HK-2 (cell line): ENCODE results near the gene LAMB4.

Source experiments
- DNase-seq: peaks from one replicate; pipeline ENCODE4 v3.0.0-alpha.2; 2018; ENCODE audit not compliant: unreplicated experiment

The LAMB4 gene

DNA sequence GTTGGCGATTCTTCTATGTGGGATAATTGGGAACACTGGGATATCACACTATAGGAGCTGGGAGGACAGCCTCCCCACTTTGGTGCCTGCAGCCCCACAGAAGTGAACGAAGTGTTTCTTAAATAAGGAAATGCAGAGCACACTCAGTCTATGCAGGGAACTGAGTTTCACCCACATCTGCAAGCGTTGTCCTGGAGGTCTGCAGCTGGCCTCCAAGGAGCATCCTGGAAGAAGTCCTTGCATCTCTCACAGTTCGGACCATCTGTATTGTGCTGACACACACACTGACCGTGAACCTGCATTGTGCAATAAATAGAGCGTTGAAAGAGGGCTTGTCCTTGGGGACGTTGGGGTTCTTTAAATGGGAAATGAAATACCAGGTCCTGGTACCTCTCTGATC is 25.8 kb downstream of the LAMB4 start:
- no peak for DNase-seq

DNA sequence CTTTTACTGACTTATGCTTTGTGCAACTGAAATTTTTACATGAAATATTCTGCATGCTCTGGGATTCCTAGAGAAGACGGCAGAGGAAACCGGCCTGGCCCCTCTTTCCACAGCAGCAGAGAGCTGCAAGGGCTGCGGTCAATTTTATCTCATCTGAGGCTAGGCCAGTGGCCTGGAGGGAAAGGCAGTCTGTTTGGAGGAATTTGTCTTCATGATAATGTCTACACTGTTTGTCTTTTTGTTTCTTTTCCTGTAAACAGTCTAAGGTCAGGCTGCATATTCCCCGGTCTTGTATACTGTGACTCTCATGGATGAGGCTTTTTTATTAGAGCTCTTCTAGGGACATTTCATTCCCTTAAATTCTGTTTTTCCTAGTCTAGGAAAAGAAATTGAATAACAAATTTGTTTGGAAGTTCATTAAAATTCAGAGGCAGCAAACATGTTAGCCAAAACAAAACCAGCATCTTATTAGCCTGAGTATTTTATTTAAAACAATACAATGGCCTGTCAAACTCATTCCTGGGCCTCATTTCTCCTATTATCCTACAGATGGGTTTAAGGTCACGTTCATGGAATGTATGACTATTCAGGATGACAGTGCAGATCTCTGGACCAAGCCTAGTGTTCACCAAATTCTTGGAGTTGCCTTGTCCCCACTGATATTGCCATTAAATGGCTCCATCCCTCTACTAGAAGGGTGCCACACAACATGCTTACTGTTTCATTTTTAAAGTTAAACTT is 26.4 kb downstream of the LAMB4 start:
- DNase-seq = no peak

DNA sequence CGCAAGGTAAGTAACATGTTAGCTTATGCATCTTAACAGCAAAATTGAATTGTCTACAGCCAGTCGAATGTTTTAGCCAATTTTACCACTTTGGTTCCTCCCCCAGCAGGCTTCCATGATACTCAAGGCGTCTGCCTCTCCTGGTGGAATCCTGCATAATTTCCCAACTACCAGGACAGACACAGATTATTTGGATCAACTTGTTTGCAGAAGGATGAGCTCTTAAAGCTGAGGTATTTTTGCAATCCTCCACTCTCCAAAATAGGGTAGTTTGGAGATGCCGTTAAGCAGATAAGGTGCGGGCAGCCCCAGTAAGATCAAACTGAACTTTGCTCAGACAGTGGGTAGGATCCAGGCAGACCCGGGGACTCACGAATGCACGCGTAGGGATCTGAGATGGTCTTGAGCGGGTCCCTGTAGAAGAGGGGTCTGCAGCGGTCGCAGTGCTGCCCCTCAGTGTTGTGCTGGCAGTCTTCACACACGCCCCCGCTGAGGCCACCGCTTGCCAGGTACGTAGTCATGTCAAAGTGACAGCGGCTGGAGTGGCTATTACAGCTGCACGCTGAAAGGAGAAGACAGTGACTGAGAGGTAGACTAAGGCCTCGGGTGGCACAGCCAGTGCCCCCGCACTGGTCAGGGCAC is 27.4 kb downstream of the LAMB4 start:
- no peak for DNase-seq

DNA sequence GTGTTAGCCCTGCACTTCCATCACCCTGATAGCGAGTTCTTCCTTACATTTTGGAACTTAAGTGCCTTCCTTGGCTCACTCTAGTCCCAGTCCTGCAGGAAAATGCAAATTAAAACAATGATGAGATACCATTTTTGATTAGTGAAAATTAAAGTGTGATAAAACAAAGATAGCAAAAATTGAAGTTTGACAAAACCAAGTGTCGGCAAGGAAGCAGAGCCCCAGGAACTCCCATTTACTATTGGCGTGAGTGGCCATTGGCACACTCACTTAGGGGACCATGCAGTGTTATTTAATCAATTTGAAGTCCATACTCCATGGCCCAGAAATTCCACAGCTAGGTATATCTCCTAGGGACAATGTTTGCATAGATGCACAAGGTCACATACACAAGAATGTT is 28.4 kb downstream of the LAMB4 start:
- DNase-seq = no peak

DNA sequence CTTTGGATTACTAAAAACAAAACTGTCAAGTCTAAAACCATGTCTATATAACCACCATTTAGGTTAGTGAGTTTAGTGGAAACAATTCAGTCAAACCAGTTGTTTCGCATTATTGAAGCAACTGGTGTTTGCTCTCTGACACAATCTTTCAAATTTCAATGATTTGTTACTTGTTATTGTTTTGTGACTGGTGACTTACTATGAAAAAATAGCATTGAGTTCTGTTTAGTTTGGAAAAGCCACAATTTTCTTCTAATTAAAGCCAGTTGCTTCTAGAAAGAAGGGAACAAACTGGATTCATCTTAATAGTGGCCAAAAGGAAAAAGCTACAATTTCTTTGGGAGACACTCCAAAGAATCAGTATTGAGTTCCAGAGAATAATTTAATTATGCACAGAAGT is 30.4 kb downstream of the LAMB4 start:
- no peak for DNase-seq

DNA sequence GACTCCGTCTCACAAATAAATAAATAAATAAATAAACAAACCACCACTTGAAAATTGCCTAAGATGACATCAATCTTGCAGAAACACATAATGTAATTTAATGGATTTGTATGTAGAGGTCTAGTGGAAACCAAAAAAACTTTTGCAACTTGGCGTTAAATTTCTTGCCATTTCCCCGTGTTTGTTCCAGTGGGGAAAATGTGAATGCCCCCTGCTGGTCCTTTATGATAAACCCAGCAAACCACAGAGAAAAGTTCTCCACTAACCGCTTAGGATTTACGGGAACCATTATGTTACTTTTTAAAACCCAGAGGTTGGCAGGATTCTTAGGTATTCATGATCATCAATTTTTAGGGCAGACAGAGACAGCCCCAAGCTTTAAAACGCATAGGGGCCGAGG is 32.5 kb downstream of the LAMB4 start:
- DNase-seq = no peak

DNA sequence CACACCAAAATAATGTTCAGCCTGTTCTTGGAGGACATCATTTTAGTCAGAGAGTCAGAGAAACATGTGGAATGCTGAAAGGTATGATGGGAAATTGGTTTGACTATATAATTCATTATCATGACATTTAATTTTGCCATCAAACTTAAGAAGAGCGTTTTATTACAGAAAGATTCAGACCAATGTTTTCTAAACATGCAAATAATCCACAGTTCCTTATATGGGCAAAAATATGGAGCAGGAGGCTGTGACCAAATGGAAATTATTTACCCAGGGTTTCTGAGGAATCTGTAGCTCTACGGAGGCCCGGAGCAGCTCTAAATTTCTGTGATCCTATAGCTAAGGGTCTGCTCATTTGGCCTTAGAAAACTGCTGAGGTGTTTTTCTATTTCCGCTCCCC is 33.2 kb downstream of the LAMB4 start:
- DNase-seq = no peak

DNA sequence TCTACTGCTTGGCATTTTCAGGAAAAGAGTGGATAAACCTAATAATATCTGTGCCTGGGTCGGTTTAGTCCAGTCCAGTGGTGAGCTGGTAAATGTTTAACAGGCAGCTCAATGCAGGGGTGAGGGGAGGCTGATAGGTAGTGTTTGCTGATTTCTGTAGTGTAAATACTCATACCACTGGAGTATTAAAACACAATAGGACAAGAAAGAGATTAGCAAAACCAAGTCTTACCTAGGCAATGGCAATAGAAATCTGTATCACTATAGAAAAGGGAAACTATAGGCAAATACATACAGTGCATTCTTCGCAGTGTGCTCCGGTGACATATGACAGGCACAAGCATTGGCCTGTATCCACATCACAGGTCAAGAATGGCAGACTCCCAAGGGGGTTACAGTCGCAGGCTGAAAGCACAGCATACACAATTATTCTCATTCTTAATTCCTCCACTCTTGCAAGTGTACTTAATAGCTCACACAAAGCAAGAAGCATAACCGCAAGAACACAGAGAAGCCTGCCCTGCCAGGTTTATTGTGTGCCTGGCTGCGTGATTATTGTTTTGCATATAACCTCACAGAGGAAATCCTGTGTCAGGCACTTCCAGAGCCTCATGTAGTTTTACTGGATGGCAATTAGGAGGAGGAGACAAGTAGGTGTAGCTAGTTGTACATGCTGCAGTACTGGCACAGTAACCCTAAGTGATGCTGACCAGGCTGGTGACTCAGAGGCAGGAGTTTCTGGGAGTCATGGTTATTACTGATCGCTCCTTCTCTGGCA is 35.0 kb downstream of the LAMB4 start:
- peak; percentile 52 for DNase-seq

DNA sequence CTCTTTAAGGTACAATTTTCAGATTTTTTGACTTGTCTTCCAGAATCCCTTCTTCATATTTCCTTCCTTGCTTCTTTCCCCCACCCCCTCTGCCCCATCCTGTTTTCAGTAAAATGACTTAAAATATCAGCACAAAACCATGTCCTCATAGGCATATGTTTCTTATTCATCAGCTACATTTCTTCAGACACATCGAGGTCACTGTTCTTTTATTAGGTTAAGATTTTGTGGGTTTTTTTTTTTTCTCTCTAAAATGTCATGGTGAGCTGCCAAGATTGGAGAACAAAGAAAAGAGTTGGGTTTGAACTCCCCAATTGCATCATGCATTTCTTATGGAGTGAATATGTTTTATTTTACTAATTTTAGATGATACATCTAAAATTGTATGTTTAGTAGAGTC is 35.8 kb downstream of the LAMB4 start:
- DNase-seq = no peak

DNA sequence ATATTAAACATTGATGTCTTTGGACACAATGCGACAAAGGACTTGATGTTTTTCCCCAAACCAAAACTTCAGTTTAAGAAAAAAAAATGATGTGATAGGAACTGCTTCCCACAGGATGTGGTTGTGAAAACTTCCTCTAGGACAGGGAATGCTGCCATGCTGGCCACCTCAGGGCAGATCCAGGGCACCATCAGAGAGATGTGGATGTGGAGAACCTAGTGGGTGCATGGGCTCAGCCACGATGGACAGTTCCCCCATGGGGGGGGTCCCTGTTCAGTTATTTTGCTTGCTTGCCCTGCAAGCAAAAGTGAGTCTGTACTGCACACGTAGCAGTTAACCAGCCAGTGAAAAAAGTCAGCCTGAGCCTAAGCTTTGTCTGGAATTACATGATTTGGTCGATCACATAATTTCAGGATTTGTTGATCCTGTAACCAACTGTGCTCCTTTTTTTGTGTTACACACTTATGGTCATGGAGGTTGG is 36.3 kb downstream of the LAMB4 start:
- DNase-seq = no peak

DNA sequence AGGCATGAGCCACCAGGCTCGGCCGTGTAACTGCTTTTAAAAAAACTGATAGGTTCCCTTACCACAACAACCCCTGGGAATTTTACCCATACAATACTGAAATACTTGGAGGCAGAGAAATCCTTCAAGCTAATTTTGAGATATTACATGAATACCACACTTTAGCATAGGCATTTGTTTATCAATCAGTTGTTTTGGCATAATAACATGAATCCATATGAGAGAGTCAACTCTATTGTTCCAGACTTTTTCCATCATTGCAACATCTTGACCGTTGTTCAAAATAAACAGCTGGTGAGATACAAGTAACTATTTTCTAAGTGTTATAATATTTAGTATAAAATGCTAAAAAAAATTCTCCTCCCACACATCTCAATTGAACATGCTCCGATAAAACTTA is 36.8 kb downstream of the LAMB4 start:
- no peak for DNase-seq

DNA sequence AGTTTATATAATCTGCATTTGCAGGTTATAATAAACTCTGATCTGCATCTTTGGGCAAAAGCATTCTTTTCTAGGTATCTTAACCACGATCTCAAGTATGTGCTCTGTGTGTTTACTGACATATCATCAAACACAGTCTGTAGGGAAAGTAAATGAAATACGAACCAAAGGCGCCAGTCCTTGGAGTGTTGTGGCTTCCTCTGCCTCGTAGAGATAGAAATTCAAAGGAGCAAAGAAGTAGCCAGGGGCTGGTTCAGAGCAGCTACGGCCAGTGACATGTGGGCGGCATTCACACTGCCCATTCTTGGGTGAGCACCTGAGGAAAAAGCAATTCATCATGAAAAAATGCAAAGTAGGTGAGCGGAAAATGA is 38.7 kb downstream of the LAMB4 start:
- no peak for DNase-seq

DNA sequence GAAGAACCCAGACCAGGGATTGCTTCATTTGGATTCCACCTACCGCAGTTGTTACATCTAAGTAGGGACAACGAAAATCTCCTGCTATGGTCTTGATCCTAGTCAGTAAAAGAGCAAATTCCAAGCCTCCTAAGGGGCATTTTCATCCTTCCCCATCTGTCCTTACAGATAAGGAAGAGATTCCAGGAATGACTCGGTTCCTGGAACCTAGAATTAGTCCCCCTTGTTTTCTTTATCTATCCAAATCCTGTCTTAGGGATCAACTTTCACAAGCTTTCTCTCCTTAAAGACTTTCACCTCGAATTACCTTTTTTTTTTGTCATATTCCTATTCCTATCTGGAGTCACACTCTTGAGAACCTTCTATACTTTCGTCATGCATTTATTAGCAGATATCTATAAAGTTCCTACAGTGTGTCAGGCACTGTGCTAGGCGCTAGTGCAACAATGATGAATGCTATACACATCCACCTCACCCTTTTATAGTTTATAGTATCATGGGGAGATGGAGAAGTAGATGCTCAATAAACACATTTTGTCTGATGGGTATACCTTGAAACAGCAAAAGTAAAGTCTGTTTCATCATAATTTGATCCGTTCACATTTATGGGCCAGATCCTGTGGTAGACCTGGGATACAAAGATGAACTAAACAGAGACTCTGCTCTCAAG is 39.2 kb downstream of the LAMB4 start:
- DNase-seq = no peak

DNA sequence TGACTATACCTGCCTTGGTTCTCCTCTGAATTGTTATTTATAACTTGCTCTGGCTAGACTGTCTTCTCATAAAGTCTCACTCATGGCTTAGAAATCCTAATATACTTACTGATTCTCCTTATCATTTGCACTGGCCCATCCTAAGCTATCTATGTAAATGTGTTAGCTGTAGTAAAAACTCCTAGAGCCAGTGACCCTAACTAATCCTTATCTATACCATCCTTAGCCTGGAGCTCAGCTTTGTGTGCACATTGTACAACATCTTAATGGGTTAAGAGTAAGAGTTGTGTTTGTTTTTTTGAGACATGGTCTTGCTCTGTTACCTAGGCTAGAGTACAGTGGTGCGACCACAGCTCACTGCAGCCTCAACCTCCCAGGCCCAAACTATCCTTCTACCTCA is 40.8 kb downstream of the LAMB4 start:
- no peak for DNase-seq

DNA sequence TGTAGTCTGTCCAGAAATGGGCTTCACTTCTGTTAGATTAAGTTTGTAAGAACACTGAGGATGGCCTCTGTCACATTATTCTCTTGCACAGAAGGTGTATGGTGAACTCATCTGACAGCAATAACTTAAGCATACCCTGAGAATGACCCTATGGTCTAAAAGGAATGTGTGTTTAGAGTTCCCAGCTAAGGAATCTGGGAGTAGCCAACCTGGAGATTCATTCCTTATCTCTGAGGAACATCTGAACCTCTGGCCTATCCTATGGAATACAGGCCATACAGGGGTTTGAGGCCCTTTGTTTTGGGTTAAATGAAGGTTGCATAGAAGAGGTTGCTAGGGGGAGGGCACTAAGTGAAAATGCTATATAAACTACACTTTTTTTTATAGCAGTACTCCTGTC is 41.4 kb downstream of the LAMB4 start:
- DNase-seq = no peak

DNA sequence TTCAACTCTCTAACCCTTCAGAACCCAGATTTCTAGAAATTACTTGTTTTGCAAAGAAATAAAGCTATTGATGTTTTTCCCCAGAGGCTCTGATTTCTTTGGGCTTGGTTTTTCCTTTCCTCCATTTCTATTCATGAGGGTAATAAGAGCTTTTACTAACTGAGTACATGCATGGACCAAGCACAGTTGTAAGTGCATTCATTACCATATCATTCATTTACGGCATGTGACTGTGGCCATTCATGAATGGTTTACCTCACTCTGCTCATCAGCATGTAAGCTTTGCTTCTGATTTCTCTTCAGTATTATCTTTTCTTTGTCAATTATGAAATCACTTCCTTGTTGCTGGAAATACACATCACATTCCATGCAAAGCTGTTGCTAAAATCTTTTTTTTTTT is 42.4 kb downstream of the LAMB4 start:
- no peak for DNase-seq

DNA sequence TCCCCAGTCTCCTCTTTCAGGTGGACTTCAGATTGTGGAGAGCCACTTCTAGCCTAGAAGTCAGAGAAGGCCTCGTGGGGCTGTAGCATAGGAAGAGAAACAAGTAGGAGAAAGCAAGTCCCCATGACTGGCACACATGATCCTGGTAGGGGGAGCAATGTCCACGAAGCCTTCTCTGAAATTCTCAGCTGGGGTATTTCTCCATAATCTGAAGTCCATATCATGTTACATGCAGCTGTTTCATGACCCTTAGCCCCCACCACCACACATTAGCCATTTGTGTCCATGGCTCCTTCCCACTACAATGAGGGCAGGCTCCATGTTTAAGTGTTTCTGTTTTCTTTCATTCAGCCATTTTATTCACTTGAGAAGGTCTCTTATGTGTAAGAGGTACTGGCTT is 43.2 kb downstream of the LAMB4 start:
- no peak for DNase-seq

DNA sequence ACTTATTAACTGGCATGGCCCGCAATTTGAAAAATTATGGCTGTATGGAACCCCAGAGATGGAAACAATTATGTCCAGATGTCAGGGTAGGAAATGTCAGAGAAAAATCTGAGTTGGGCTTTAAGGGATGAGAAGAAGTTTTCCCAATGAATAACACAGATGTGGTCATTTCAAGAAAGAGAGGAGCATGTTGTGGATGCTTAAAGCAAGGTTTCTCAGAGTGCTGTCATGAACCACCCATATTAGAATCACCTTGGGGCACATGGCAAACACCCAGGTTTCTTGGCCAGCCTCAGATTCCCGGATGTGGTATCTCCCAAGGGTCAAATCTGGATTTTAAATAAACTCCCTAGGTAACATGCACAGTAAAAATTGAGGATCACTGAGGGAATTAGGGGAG is 43.6 kb downstream of the LAMB4 start:
- DNase-seq = no peak

DNA sequence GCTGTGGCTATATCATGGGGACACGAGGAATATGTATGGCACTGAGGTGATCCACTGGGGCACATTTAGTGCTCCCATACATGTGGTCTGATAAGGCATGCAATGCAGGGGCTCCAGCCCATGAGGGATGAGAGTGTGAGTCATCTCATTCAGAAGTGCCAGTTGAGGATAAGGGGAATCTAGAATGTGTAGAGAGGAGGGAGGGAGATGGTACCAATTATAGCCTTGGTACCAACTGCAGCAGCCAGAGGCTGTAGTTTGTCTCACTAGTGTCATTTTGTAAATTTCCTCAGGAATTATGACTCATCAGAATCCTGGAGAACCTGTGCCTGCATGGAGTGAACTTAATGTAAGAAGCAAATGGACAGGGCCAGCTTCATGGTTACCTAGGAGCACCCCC is 46.2 kb downstream of the LAMB4 start:
- no peak for DNase-seq

DNA sequence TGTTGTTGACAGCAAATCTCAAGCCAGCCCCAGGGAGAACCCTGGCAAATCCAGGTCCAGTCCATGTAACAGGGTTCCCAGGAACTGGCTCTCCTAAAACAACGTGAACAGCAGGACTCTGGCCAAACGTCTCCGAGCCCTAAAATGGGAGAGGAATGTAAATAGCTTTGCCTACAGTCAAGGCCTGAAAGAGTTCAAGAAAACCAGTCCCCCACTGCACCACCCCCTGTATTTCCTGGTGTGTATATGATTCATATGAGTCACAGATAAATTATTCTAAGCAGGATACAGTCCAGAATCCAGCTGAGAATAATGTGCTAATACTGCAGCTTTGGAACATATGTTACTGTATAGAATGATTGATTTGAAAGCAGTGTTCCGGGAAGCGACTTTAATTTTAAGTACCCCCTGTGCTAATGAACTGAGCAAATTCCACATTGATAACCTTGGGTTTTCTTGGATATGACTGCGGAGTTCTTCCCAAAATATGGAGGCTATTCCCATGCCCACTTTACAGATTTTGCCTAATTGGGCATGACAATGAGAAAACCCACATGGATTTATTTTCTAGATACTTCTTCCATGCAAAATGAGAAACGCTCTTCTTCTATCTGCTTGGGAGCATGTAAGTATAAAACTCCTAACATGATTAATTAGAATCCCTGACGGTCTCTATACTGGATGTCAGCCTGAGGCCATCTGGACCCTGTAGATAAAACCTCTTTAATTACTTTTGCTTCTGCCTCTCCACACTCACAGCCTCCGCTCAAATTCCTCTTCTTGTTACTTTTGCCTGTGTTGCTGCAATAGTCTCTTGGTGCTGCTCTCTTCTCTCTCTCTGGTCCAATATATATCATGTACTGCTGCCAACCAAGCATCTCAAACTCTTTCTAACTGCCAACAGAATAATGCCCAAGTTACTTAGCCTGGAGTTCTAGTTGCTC is 50.2 kb downstream of the LAMB4 start:
- DNase-seq = no peak

DNA sequence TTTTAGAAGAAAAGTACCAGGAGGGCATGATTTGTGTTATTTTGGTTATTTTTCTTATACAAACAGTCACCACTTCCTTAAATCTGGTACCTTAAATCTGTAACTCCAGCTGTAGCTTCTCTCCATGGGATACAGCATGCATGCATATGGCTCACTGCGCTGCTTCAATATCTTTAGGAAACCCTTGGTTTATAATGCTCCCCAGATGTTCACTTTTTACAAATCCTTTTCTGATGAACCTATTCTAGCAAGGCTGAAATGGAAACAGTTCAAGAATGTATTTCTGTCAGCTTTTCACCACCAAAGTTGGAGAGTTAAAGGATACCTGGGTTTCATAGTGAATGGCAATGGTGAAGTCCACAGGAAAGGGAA is 50.9 kb downstream of the LAMB4 start:
- DNase-seq = no peak
